OCI-LY3 (cell line): Measurements from ENCODE around the gene EIF4EBP2.

ENCODE experiments used
- EZH2phosphoT487 ChIP-seq: fragments of 200-600 bp; shearing (Covaris generic); IDR thresholded peaks from 2 replicates; pipeline ENCODE4 v1.6.1; 2018; ENCODE audit warnings: antibody characterized with exemption, mixed run types, low read depth
- TF ChIP-seq, protein P1 (sequence below): fragments of 200-600, 300-600 bp; sonication (generic); IDR thresholded peaks from 2 replicates; pipeline ENCODE4 v1.5.1; 2014; ENCODE audit warnings: antibody characterized with exemption, low read length, low read depth

DNA sequence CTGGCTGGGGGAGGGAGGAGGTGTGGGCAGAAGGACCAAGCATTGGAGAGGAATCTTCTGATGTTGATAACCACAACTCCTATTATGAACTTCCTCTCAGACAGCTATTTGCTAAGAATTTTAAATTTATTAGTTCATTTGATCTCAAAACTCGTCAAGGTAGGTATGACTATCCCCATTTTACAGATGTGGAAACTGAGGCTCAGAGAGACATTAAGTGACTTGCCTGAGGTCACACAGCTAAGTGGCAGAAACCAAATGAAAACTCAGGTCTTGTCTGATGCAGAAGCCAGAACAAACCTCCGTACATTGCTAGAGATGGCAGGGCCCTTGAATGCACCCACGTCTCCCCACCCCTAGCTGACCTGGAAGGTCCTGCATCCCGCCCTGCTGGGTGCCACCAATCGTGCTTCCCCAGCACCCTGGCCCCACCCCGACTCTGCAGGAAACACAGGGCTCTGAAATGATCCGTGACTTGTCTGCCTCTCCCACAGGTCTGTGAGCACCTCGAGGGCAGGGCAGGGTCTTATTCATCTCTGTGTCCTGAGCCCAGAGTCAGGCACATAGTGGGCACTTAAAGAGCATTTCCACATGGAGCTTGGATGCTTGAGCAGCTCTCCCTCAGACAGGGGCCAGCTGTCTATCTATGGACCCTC is 69.0 kb downstream of the EIF4EBP2 start:
- TF ChIP-seq, protein P1, sequence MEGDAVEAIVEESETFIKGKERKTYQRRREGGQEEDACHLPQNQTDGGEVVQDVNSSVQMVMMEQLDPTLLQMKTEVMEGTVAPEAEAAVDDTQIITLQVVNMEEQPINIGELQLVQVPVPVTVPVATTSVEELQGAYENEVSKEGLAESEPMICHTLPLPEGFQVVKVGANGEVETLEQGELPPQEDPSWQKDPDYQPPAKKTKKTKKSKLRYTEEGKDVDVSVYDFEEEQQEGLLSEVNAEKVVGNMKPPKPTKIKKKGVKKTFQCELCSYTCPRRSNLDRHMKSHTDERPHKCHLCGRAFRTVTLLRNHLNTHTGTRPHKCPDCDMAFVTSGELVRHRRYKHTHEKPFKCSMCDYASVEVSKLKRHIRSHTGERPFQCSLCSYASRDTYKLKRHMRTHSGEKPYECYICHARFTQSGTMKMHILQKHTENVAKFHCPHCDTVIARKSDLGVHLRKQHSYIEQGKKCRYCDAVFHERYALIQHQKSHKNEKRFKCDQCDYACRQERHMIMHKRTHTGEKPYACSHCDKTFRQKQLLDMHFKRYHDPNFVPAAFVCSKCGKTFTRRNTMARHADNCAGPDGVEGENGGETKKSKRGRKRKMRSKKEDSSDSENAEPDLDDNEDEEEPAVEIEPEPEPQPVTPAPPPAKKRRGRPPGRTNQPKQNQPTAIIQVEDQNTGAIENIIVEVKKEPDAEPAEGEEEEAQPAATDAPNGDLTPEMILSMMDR = no peak
- TF ChIP-seq EZH2phosphoT487 = no peak
